CD14-positive monocyte (primary cell): ENCODE measurements around the gene PRCP. TPM values are rescaled to one million over a fixed set of nuclear protein-coding genes. Genes with fewer than 3 reads are reported as not detected.

Experiments
- DNase-seq, 3 donors: peaks; one replicate each; pipeline ENCODE4 v3.0.0-alpha.2; 2011 to 2022
- H2AFZ ChIP-seq: 2 replicates; pipeline ENCODE4 v1.6.0; 2012; ENCODE audit warnings: mild to moderate bottlenecking, low read depth, low read length, inconsistent platforms; ENCODE audit not compliant: insufficient read depth, poor library complexity, severe bottlenecking
- H3K27ac ChIP-seq, 2 donors: 1 replicate in 1 of 2; 2 replicates in 1 of 2; pipeline ENCODE4 v1.5.1; 2012 to 2013; ENCODE audit warnings: low read length in 2 of 2, control low read depth in 1 of 2, inconsistent platforms in 1 of 2, low read depth in 1 of 2, mild to moderate bottlenecking in 1 of 2
- H3K27me3 ChIP-seq, 2 donors: one replicate each; pipeline versions ENCODE4 v1.6.0 to v1.6.1; 2011 to 2013; ENCODE audit warnings: low read length in 2 of 2; ENCODE audit not compliant: control insufficient read depth in 2 of 2, insufficient read depth in 2 of 2
- H3K36me3 ChIP-seq, 2 donors: replicated peaks in 1 of 2; 1 replicate in 1 of 2; 2 replicates in 1 of 2; pipeline versions ENCODE4 v1.5.1 to v1.6.1; 2012 to 2013; ENCODE audit warnings: low read length in 2 of 2, control low read depth in 1 of 2, inconsistent platforms in 1 of 2, mild to moderate bottlenecking in 1 of 2; ENCODE audit not compliant: insufficient read depth in 2 of 2, control insufficient read depth in 1 of 2
- H3K4me1 ChIP-seq, 2 donors: 1 replicate in 1 of 2; 2 replicates in 1 of 2; pipeline versions ENCODE4 v1.5.1 to v1.6.1; 2012 to 2013; ENCODE audit warnings: low read length in 2 of 2, control low read depth in 1 of 2, inconsistent platforms in 1 of 2, mild to moderate bottlenecking in 1 of 2, moderate library complexity in 1 of 2; ENCODE audit not compliant: insufficient read depth in 2 of 2, control insufficient read depth in 1 of 2
- H3K4me2 ChIP-seq: replicated peaks from 2 replicates; pipeline ENCODE3; 2012; ENCODE audit warnings: low read length, moderate library complexity, mild to moderate bottlenecking; ENCODE audit not compliant: poor library complexity, severe bottlenecking; ENCODE audit errors: extremely low read depth
- H3K4me3 ChIP-seq, 3 experiments: fragments of 200-600 bp in 1 of 3; sonication (generic) in 1 of 3; replicated peaks in 1 of 3; 1 replicate in 2 of 3; 2 replicates in 1 of 3; pipeline ENCODE4 v1.5.1; 2011 to 2013; ENCODE audit warnings: low read length in 3 of 3, mild to moderate bottlenecking in 3 of 3, control low read depth in 2 of 3, low read depth in 2 of 3, inconsistent platforms in 1 of 3, moderate library complexity in 1 of 3
- H3K79me2 ChIP-seq: 2 replicates; pipeline ENCODE4 v1.6.0; 2012; ENCODE audit warnings: mild to moderate bottlenecking, control low read depth, inconsistent platforms, low read length, moderate library complexity; ENCODE audit not compliant: insufficient read depth
- H3K9ac ChIP-seq: 2 replicates; pipeline ENCODE4 v1.6.0; 2017; ENCODE audit warnings: low read length, mild to moderate bottlenecking; ENCODE audit not compliant: insufficient read depth, poor library complexity, severe bottlenecking
- H3K9me3 ChIP-seq, 2 donors: replicated peaks in 1 of 2; 1 replicate in 1 of 2; 2 replicates in 1 of 2; pipeline versions ENCODE4 v1.5.1 to v1.6.1; 2012 to 2013; ENCODE audit warnings: low read length in 2 of 2, control low read depth in 1 of 2; ENCODE audit not compliant: control insufficient read depth in 1 of 2, insufficient read depth in 1 of 2
- H4K20me1 ChIP-seq: 2 replicates; pipeline ENCODE4 v1.6.0; 2012; ENCODE audit warnings: mild to moderate bottlenecking, low read length, control low read depth, moderate library complexity; ENCODE audit not compliant: insufficient read depth
- H3K27ac Mint-ChIP-seq, 7 donors: one replicate each; pipeline ENCODE4 v1.8.0; 2020; ENCODE audit warnings: mild to moderate bottlenecking in 7 of 7, mixed read lengths in 7 of 7, moderate library complexity in 6 of 7, inconsistent platforms in 2 of 7
- H3K27me3 Mint-ChIP-seq, 3 donors: one replicate each; pipeline ENCODE4 v1.8.0; 2021 to 2022; ENCODE audit warnings: low read depth in 3 of 3, mild to moderate bottlenecking in 3 of 3, mixed read lengths in 3 of 3, moderate library complexity in 3 of 3, inconsistent platforms in 1 of 3
- H3K36me3 Mint-ChIP-seq, 2 donors: one replicate each; pipeline ENCODE4 v1.8.0; 2020; ENCODE audit warnings: mixed read lengths in 2 of 2, inconsistent platforms in 1 of 2, mild to moderate bottlenecking in 1 of 2
- H3K4me1 Mint-ChIP-seq: one replicate; pipeline ENCODE4 v1.8.0; 2020; ENCODE audit warnings: mild to moderate bottlenecking, mixed read lengths
- H3K4me3 Mint-ChIP-seq, 2 donors: one replicate each; pipeline ENCODE4 v1.8.0; 2020; ENCODE audit warnings: mild to moderate bottlenecking in 2 of 2, mixed read lengths in 2 of 2, moderate library complexity in 1 of 2
- H3K9me3 Mint-ChIP-seq, 7 donors: one replicate each; pipeline ENCODE4 v1.8.0; 2020 to 2022; ENCODE audit warnings: mixed read lengths in 7 of 7, mild to moderate bottlenecking in 6 of 7, moderate library complexity in 6 of 7, inconsistent platforms in 2 of 7
- WGBS: methylation state at CpG from one replicate; pipeline ENCODE4 v1.1.5; 2013; ENCODE audit warnings: missing lambda C conversion rate; ENCODE audit not compliant: insufficient coverage; 5-methylcytosine and 5-hydroxymethylcytosine counted together
- intact Hi-C, 2 donors: fragments of 100-400 bp; cut with micrococcal nuclease; formaldehyde crosslinking; loops; one replicate each; pipeline versions ENCODE4 v1.15.0 to v1.15.1; 2023
- polyA plus RNA-seq, 3 donors: library from polyadenylated mRNA; depleted of rRNA in 1 of 3; unstranded in 2 of 3; stranded (reverse) in 1 of 3; fragments of 300-500 nt in 2 of 3; fragments of >200 nt in 1 of 3; fragmentation: Illumina TruSeq in 2 of 3; gene quantifications; 1 replicate in 2 of 3; 2 replicates in 1 of 3; pipeline ENCODE4 v1.2.3, GENCODE V29; 2012 to 2021
- TF ChIP-seq, protein P1 (sequence below): fragments of 200-600 bp; IDR thresholded peaks from one replicate; pipeline ENCODE4 v1.8.0; 2022; ENCODE audit warnings: antibody characterized with exemption, mild to moderate bottlenecking

The PRCP gene
- polyA plus RNA-seq, 3 donors = 68.0 to 228 (median 186) TPM

GRCh38 chr11:82892611-82893169 lies 7.5 kb downstream of the PRCP start:
- peaks cover 41% of the 10 kb centered on the region for H4K20me1 ChIP-seq
- H3K9me3 ChIP-seq = no peaks in the 10 kb centered on the region
- no peak for DNase-seq
- intact Hi-C loops = no loop called here
- Mint-ChIP-seq H3K4me1 (peaks cover 44% of the 10 kb centered on the region), H3K27me3 (no peaks in the 10 kb centered on the region), H3K27ac (peak overlapping the region in 3 of 7 donors; percentile 13 to 20 (median 17)), H3K4me3 (no peak overlapping the region), H3K9me3 (peaks cover 0 to 1% (median 0%) of the 10 kb centered on the region in 7 donors), H3K36me3 (peaks cover 20 to 27% of the 10 kb centered on the region in 2 donors)
- peaks cover 98% of the 10 kb centered on the region for H3K79me2 ChIP-seq
- no peak overlapping the region for H3K9ac ChIP-seq
- TF ChIP-seq, protein P1, sequence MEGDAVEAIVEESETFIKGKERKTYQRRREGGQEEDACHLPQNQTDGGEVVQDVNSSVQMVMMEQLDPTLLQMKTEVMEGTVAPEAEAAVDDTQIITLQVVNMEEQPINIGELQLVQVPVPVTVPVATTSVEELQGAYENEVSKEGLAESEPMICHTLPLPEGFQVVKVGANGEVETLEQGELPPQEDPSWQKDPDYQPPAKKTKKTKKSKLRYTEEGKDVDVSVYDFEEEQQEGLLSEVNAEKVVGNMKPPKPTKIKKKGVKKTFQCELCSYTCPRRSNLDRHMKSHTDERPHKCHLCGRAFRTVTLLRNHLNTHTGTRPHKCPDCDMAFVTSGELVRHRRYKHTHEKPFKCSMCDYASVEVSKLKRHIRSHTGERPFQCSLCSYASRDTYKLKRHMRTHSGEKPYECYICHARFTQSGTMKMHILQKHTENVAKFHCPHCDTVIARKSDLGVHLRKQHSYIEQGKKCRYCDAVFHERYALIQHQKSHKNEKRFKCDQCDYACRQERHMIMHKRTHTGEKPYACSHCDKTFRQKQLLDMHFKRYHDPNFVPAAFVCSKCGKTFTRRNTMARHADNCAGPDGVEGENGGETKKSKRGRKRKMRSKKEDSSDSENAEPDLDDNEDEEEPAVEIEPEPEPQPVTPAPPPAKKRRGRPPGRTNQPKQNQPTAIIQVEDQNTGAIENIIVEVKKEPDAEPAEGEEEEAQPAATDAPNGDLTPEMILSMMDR = no peak
- peaks cover 68 to 99% of the 10 kb centered on the region in 2 donors for H3K4me1 ChIP-seq
- no peak overlapping the region for H2AFZ ChIP-seq
- WGBS = 100% methylated on average over 1 of the region's 2 CpGs
- no peak overlapping the region for H3K4me2 ChIP-seq
- H3K36me3 ChIP-seq = peaks cover 8 to 11% of the 10 kb centered on the region in 2 donors
- H3K4me3 ChIP-seq = peak overlapping the region in 1 of 3 experiments; percentile 24
- peak overlapping the region in 1 of 2 donors; percentile 43 for H3K27ac ChIP-seq
- no peaks in the 10 kb centered on the region for H3K27me3 ChIP-seq

- H3K27ac ChIP-seq = peak overlapping the region in 1 of 2 donors; percentile 82
- peaks cover 6% of the 10 kb centered on the region in 2 donors for H3K36me3 ChIP-seq
- Mint-ChIP-seq H3K4me3 (no peak overlapping the region), H3K36me3 (peaks cover 19 to 24% of the 10 kb centered on the region in 2 donors), H3K27me3 (no peaks in the 10 kb centered on the region), H3K27ac (no peak overlapping the region), H3K9me3 (peaks cover 0 to 1% (median 0%) of the 10 kb centered on the region in 7 donors), H3K4me1 (peaks cover 38% of the 10 kb centered on the region)
- peak; percentile 23 to 52 (median 46) for DNase-seq
- H3K9me3 ChIP-seq = no peaks in the 10 kb centered on the region
- H3K4me1 ChIP-seq = peaks cover 50 to 81% of the 10 kb centered on the region in 2 donors
- peaks cover 25% of the 10 kb centered on the region for H4K20me1 ChIP-seq
- TF ChIP-seq, protein P1 = no peak
- H3K9ac ChIP-seq = peak overlapping the region; percentile 51
- H3K4me2 ChIP-seq = peak overlapping the region; percentile 96
- no peak overlapping the region for H2AFZ ChIP-seq
- peak overlapping the region; percentile 64 to 98 (median 87) for H3K4me3 ChIP-seq
- peaks cover 98% of the 10 kb centered on the region for H3K79me2 ChIP-seq
- intact Hi-C loops = no loop called here
- H3K27me3 ChIP-seq = no peaks in the 10 kb centered on the region
Observed at GRCh38 chr11:82890936-82891335, 9.3 kb downstream of the PRCP start.
